HEK293 (cell line): ENCODE measurements around the gene NAT14.
A peak's percentile ranks its signal among the peaks of the same experiment; 100 is the strongest.

Source experiments
- IKZF3 ChIP-seq: fragments of 450-650 bp; IDR thresholded peaks from 2 replicates; pipeline ENCODE4 v1.5.0; 2018; ENCODE audit warnings: missing biosample characterization, mild to moderate bottlenecking, missing genetic modification characterization, moderate library complexity
- KLF8 ChIP-seq: fragments of 450-650 bp; formaldehyde crosslinking; IDR thresholded peaks from 2 replicates; pipeline ENCODE4 v1.5.1; 2016; ENCODE audit warnings: missing biosample characterization, missing genetic modification characterization
- KLF9 ChIP-seq: fragments of 450-650 bp; formaldehyde crosslinking; IDR thresholded peaks from 2 replicates; pipeline ENCODE4 v1.5.1; 2016; ENCODE audit warnings: missing biosample characterization, missing genetic modification characterization, low read depth
- PRDM2 ChIP-seq: fragments of 450-650 bp; formaldehyde crosslinking; IDR thresholded peaks from 2 replicates; pipeline ENCODE4 v1.5.1; 2016; ENCODE audit warnings: missing biosample characterization, missing genetic modification characterization, borderline replicate concordance
- SCRT1 ChIP-seq: fragments of 450-650 bp; formaldehyde crosslinking; IDR thresholded peaks from 2 replicates; pipeline ENCODE4 v1.5.1; 2016; ENCODE audit warnings: missing biosample characterization, missing genetic modification characterization, borderline replicate concordance
- SCRT2 ChIP-seq: fragments of 450-650 bp; formaldehyde crosslinking; IDR thresholded peaks from 2 replicates; pipeline ENCODE4 v1.5.1; 2016; ENCODE audit warnings: missing biosample characterization, missing genetic modification characterization
- SP7 ChIP-seq: fragments of 450-650 bp; formaldehyde crosslinking; IDR thresholded peaks from 2 replicates; pipeline ENCODE4 v1.5.1; 2016; ENCODE audit warnings: missing biosample characterization, missing genetic modification characterization
- ZBTB11 ChIP-seq: fragments of 450-650 bp; formaldehyde crosslinking; conservative IDR thresholded peaks from 2 replicates; pipeline ENCODE4 v1.5.1; 2016; ENCODE audit warnings: low read depth, missing biosample characterization, missing genetic modification characterization
- ZBTB48 ChIP-seq: fragments of 450-650 bp; formaldehyde crosslinking; IDR thresholded peaks from 2 replicates; pipeline ENCODE4 v1.5.1; 2016; ENCODE audit warnings: missing biosample characterization, missing genetic modification characterization
- ZBTB49 ChIP-seq: fragments of 450-650 bp; formaldehyde crosslinking; IDR thresholded peaks from 2 replicates; pipeline ENCODE4 v1.5.1; 2016; ENCODE audit warnings: missing biosample characterization, missing genetic modification characterization, low read depth
- ZBTB7A ChIP-seq: fragments of 450-650 bp; formaldehyde crosslinking; IDR thresholded peaks from 2 replicates; pipeline ENCODE4 v1.5.1; 2016; ENCODE audit warnings: low read depth, missing biosample characterization, missing genetic modification characterization
- ZNF121 ChIP-seq: fragments of 450-650 bp; formaldehyde crosslinking; IDR thresholded peaks from 2 replicates; pipeline ENCODE4 v1.5.1; 2016; ENCODE audit warnings: missing biosample characterization, missing genetic modification characterization
- ZNF274 ChIP-seq, 2 experiments: fragments of 200-500 bp in 1 of 2; fragments of 450-650 bp in 1 of 2; sonication (Bioruptor generic) in 1 of 2; formaldehyde crosslinking in 1 of 2; IDR thresholded peaks; 2 replicates each; pipeline versions ENCODE4 v1.5.1 to v1.6.1; 2014 to 2016; ENCODE audit warnings: borderline replicate concordance in 1 of 2, inconsistent platforms in 1 of 2, low read length in 1 of 2, missing biosample characterization in 1 of 2, missing genetic modification characterization in 1 of 2
- ZNF354C ChIP-seq: fragments of 450-650 bp; formaldehyde crosslinking; IDR thresholded peaks from 2 replicates; pipeline ENCODE4 v1.5.1; 2016; ENCODE audit warnings: missing biosample characterization, missing genetic modification characterization, low read depth, borderline replicate concordance
- ZNF362 ChIP-seq: fragments of 450-650 bp; formaldehyde crosslinking; IDR thresholded peaks from 2 replicates; pipeline ENCODE4 v1.5.1; 2016; ENCODE audit warnings: missing biosample characterization, missing genetic modification characterization
- ZNF366 ChIP-seq: fragments of 450-650 bp; formaldehyde crosslinking; conservative IDR thresholded peaks from 2 replicates; pipeline ENCODE4 v1.5.1; 2016; ENCODE audit warnings: missing biosample characterization, missing genetic modification characterization
- ZNF391 ChIP-seq: fragments of 450-650 bp; formaldehyde crosslinking; IDR thresholded peaks from 2 replicates; pipeline ENCODE4 v1.5.1; 2016; ENCODE audit warnings: low read depth, missing biosample characterization, missing genetic modification characterization, borderline replicate concordance
- ZNF416 ChIP-seq: fragments of 450-650 bp; formaldehyde crosslinking; IDR thresholded peaks from 2 replicates; pipeline ENCODE4 v1.5.1; 2016; ENCODE audit warnings: missing biosample characterization, missing genetic modification characterization
- ZNF585B ChIP-seq: fragments of 450-650 bp; formaldehyde crosslinking; IDR thresholded peaks from 2 replicates; pipeline ENCODE4 v1.5.1; 2016; ENCODE audit warnings: missing biosample characterization, missing genetic modification characterization
- ZNF610 ChIP-seq: fragments of 450-650 bp; formaldehyde crosslinking; IDR thresholded peaks from 2 replicates; pipeline ENCODE4 v1.5.1; 2016; ENCODE audit warnings: missing biosample characterization, missing genetic modification characterization, borderline replicate concordance
- ZNF785 ChIP-seq: fragments of 450-650 bp; formaldehyde crosslinking; IDR thresholded peaks from 2 replicates; pipeline ENCODE4 v1.5.1; 2016; ENCODE audit warnings: missing biosample characterization, missing genetic modification characterization
- ZSCAN16 ChIP-seq: fragments of 450-650 bp; formaldehyde crosslinking; IDR thresholded peaks from 2 replicates; pipeline ENCODE4 v1.5.1; 2016; ENCODE audit warnings: missing biosample characterization, missing genetic modification characterization

The NAT14 gene

GRCh38 chr19:55503502-55504251 lies 18.7 kb downstream of the NAT14 start (continued):
- TF ChIP-seq ZBTB49 (tag by site-specific recombination): no peak
- TF ChIP-seq ZBTB7A (tag by site-specific recombination): no peak
- no peak for TF ChIP-seq ZBTB48 (tag by site-specific recombination)
- TF ChIP-seq IKZF3 (tag by site-specific recombination): no peak
- TF ChIP-seq ZBTB11 (tag by site-specific recombination): peak; percentile 42
- TF ChIP-seq ZNF274 (IDR thresholded peaks at IDR 0.05; ENCODE audit: low read length): no peak
- TF ChIP-seq ZNF274 (tag by site-specific recombination; IDR thresholded peaks at IDR 0.05; ENCODE audit: borderline replicate concordance): no peak; the same call in 1 of the 2 replicates
- TF ChIP-seq ZNF366: peak; percentile 71
- peak; percentile 77; the same call in 1 of the 2 replicates for TF ChIP-seq ZNF785 (tag by site-specific recombination)
- TF ChIP-seq ZNF416 (tag by site-specific recombination): no peak
- TF ChIP-seq ZNF585B: no peak
- TF ChIP-seq ZNF121 (tag by site-specific recombination): no peak
- no peak for TF ChIP-seq PRDM2 (tag by site-specific recombination)
- no peak for TF ChIP-seq SCRT1 (tag by site-specific recombination)
- TF ChIP-seq ZNF610 (tag by site-specific recombination): peak; percentile 31; the same call in 1 of the 2 replicates
- TF ChIP-seq KLF9: peak; percentile 40; the same call in 1 of the 2 replicates
- no peak; the same call in 1 of the 2 replicates for TF ChIP-seq ZNF391 (tag by site-specific recombination)
- TF ChIP-seq ZSCAN16: no peak
- peak; percentile 98 for TF ChIP-seq ZNF362 (tag by site-specific recombination)
- TF ChIP-seq KLF8 (tag by site-specific recombination): peak; percentile 37
- no peak for TF ChIP-seq ZNF354C (tag by site-specific recombination)
- peak; percentile 52; the same call in 1 of the 2 replicates for TF ChIP-seq SP7 (tag by site-specific recombination)
- TF ChIP-seq SCRT2: 0 out of 2 replicates have a peak, but pooled peaks have one; percentile 34
